SU-DHL-6 (cell line): ENCODE results near the gene CD244.
"Not testable (repeated sequence)": the region's sequence is repeated elsewhere in the genome, so short reads cannot be mapped to it uniquely, and the experiment has no call there.

Source experiments
- H2AFZ ChIP-seq: fragments of 200-600 bp; sonication (generic); 2 replicates; pipeline ENCODE4 v1.6.1; 2014; ENCODE audit warnings: low read depth, mild to moderate bottlenecking, moderate library complexity, mixed read lengths, antibody characterized with exemption, low read length; ENCODE audit not compliant: severe bottlenecking
- H3F3A ChIP-seq: fragments of 200-600 bp; shearing (Covaris generic); 2 replicates; pipeline ENCODE4 v1.6.0; 2016; ENCODE audit warnings: antibody characterized with exemption, mild to moderate bottlenecking; ENCODE audit not compliant: insufficient read depth
- H3K27ac ChIP-seq: fragments of 200-600 bp; sonication (generic); 2 replicates; pipeline ENCODE4 v1.5.1; 2016; ENCODE audit warnings: low read depth, mild to moderate bottlenecking, low read length, moderate library complexity, mixed read lengths
- H3K27me3 ChIP-seq: fragments of 200-600 bp; sonication (generic), shearing (Covaris generic); 2 replicates; pipeline ENCODE4 v1.6.0; 2014; ENCODE audit warnings: mild to moderate bottlenecking, low read length
- H3K36me3 ChIP-seq: fragments of 200-600 bp; sonication (generic); 2 replicates; pipeline ENCODE4 v1.6.1; 2014; ENCODE audit warnings: mild to moderate bottlenecking, low read length, mixed read lengths
- H3K4me2 ChIP-seq: fragments of 300-600, 200-600 bp; shearing (Covaris generic), sonication (generic); 2 replicates; pipeline ENCODE4 v1.6.0; 2014; ENCODE audit warnings: low read length, low read depth, mild to moderate bottlenecking; ENCODE audit not compliant: poor library complexity, severe bottlenecking
- H3K4me3 ChIP-seq: fragments of 200-600 bp; sonication (generic); 2 replicates; pipeline ENCODE4 v1.5.1; 2014; ENCODE audit warnings: antibody characterized with exemption, low read length, mild to moderate bottlenecking, mixed read lengths; ENCODE audit not compliant: insufficient read depth, poor library complexity, severe bottlenecking
- H3K79me2 ChIP-seq: fragments of 200-600 bp; sonication (generic); 2 replicates; pipeline ENCODE4 v1.6.1; 2014; ENCODE audit warnings: mild to moderate bottlenecking, low read length, moderate library complexity; ENCODE audit not compliant: insufficient read depth
- H3K9ac ChIP-seq: fragments of 200-600 bp; sonication (generic); 2 replicates; pipeline ENCODE4 v1.7.0; 2014; ENCODE audit warnings: mild to moderate bottlenecking, low read length
- H3K9me2 ChIP-seq: fragments of 200-600 bp; sonication (generic); replicated peaks from 2 replicates; pipeline ENCODE4 v1.6.1; 2014; ENCODE audit warnings: low read length; ENCODE audit not compliant: insufficient read depth
- H3K9me3 ChIP-seq: fragments of 200-600 bp; sonication (generic); 2 replicates; pipeline ENCODE4 v1.6.1; 2014; ENCODE audit warnings: low read length, mixed read lengths; ENCODE audit not compliant: insufficient read depth
- H4K20me1 ChIP-seq: fragments of 200-600 bp; sonication (generic); 2 replicates; pipeline ENCODE4 v1.6.1; 2014; ENCODE audit warnings: low read depth, mild to moderate bottlenecking, antibody characterized with exemption, low read length, moderate library complexity, mixed read lengths
- CTCF ChIP-seq: fragments of 200-600 bp; sonication (generic); IDR thresholded peaks from one replicate; pipeline ENCODE4 v1.5.1; 2017; ENCODE audit warnings: antibody characterized with exemption, mild to moderate bottlenecking, low read length, moderate library complexity; ENCODE audit not compliant: insufficient read depth, poor library complexity, severe bottlenecking
- EZH2phosphoT487 ChIP-seq: fragments of 200-600 bp; sonication (generic), shearing (Covaris generic); conservative IDR thresholded peaks from 2 replicates; pipeline ENCODE4 v1.6.1; 2018; ENCODE audit warnings: mild to moderate bottlenecking, antibody characterized with exemption, low read length, moderate library complexity, mixed read lengths

The CD244 gene

GRCh38 chr1:160884579-160884978 is 21.9 kb upstream of the CD244 start:
- Histone ChIP-seq H3F3A (no peaks in the 10 kb centered on the region), H3K4me2 (no peak overlapping the region), H2AFZ (peak overlapping the region; percentile 35)

GRCh38 chr1:160883581-160884513 is 21.2 kb upstream of the CD244 start:
- H3K36me3 ChIP-seq = no peaks in the 10 kb centered on the region
- H3K9ac ChIP-seq = no peak overlapping the region
- no peaks in the 10 kb centered on the region for H3K9me3 ChIP-seq
- H2AFZ ChIP-seq = peak overlapping the region; percentile 35
- H3F3A ChIP-seq = no peaks in the 10 kb centered on the region
- H3K4me3 ChIP-seq = no peak overlapping the region
- H3K27ac ChIP-seq = no peak overlapping the region
- H4K20me1 ChIP-seq = no peaks in the 10 kb centered on the region
- no peaks in the 10 kb centered on the region for H3K9me2 ChIP-seq
- no peaks in the 10 kb centered on the region for H3K27me3 ChIP-seq
- H3K4me2 ChIP-seq = no peak overlapping the region
- no peaks in the 10 kb centered on the region for H3K79me2 ChIP-seq
- TF ChIP-seq CTCF (no peak), EZH2phosphoT487 (no peak)

More at GRCh38 chr1:160884579-160884978, 21.9 kb upstream of the CD244 start:
- H3K9me3 ChIP-seq = no peaks in the 10 kb centered on the region
- H3K27me3 ChIP-seq = no peaks in the 10 kb centered on the region
- no peak overlapping the region for H3K4me3 ChIP-seq
- no peaks in the 10 kb centered on the region for H3K9me2 ChIP-seq
- H3K9ac ChIP-seq = no peak overlapping the region
- no peaks in the 10 kb centered on the region for H3K36me3 ChIP-seq
- H3K27ac ChIP-seq = no peak overlapping the region
- TF ChIP-seq EZH2phosphoT487 = no peak
- TF ChIP-seq CTCF = no peak
- H3K79me2 ChIP-seq = no peaks in the 10 kb centered on the region
- no peaks in the 10 kb centered on the region for H4K20me1 ChIP-seq

GRCh38 chr1:160882582-160882981 is 19.9 kb upstream of the CD244 start:
- Histone ChIP-seq H3K27ac (no peak overlapping the region), H3K4me2 (no peak overlapping the region), H3K9me3 (no peaks in the 10 kb centered on the region), H3K79me2 (no peaks in the 10 kb centered on the region), H3K9ac (no peak overlapping the region), H3K36me3 (no peaks in the 10 kb centered on the region), H3K9me2 (no peaks in the 10 kb centered on the region), H3K27me3 (no peaks in the 10 kb centered on the region), H4K20me1 (no peaks in the 10 kb centered on the region), H3K4me3 (no peak overlapping the region), H3F3A (no peaks in the 10 kb centered on the region), H2AFZ (no peak overlapping the region)
- no peak for TF ChIP-seq EZH2phosphoT487
- no peak for TF ChIP-seq CTCF

GRCh38 chr1:160881264-160881663 is 18.6 kb upstream of the CD244 start:
- not testable (repeated sequence) for H3K9me2 ChIP-seq, H3K9ac ChIP-seq, H3F3A ChIP-seq, H3K27ac ChIP-seq, H3K79me2 ChIP-seq, H3K4me3 ChIP-seq, H2AFZ ChIP-seq, H3K9me3 ChIP-seq, H3K27me3 ChIP-seq, H3K4me2 ChIP-seq, H3K36me3 ChIP-seq, H4K20me1 ChIP-seq
